GM23338 (cell line): Measurements from ENCODE around the gene PARL.

Experiments used
- CREB1 ChIP-seq: fragments of 250-450 bp; sonication (Bioruptor Pico); IDR thresholded peaks from 2 replicates; pipeline ENCODE4 v1.5.0; 2020; ENCODE audit warnings: low read depth, mild to moderate bottlenecking, moderate library complexity
- ETS1 ChIP-seq: IDR thresholded peaks from 2 replicates; pipeline ENCODE4 v1.6.1; 2016; ENCODE audit warnings: antibody characterized with exemption
- EZH2 ChIP-seq: fragments of 200-600 bp; sonication (generic); IDR thresholded peaks from one replicate; pipeline ENCODE4 v1.8.0; 2017; ENCODE audit warnings: antibody characterized with exemption, mild to moderate bottlenecking, low read depth; ENCODE audit not compliant: unreplicated experiment
- EZH2phosphoT487 ChIP-seq: fragments of 200-600 bp; sonication (generic); IDR thresholded peaks from one replicate; pipeline ENCODE4 v1.8.1; 2018; ENCODE audit warnings: antibody characterized with exemption; ENCODE audit not compliant: unreplicated experiment
- JUNB ChIP-seq: IDR thresholded peaks from one replicate; pipeline ENCODE4 v1.6.1; 2016; ENCODE audit warnings: antibody characterized with exemption; ENCODE audit not compliant: unreplicated experiment
- POLR2AphosphoS5 ChIP-seq: IDR thresholded peaks from 2 replicates; pipeline ENCODE4 v1.6.1; 2016; ENCODE audit warnings: antibody characterized with exemption, low read depth
- STAT1 ChIP-seq: IDR thresholded peaks from one replicate; pipeline ENCODE4 v1.6.1; 2016; ENCODE audit warnings: antibody characterized with exemption; ENCODE audit not compliant: unreplicated experiment
- ZNF114 ChIP-seq: fragments of 250-450 bp; sonication (Bioruptor Pico); IDR thresholded peaks from 2 replicates; pipeline ENCODE4 v1.5.0; 2020; ENCODE audit warnings: mild to moderate bottlenecking, moderate library complexity
- ZNF331 ChIP-seq: fragments of 250-450 bp; sonication (Bioruptor Pico); IDR thresholded peaks from 2 replicates; pipeline ENCODE4 v1.5.0; 2020; ENCODE audit warnings: low read depth, mild to moderate bottlenecking, moderate library complexity
- TF ChIP-seq, protein P1 (sequence below), 2 experiments: fragments of 200-600 bp in 1 of 2; sonication (generic) in 1 of 2; conservative IDR thresholded peaks; 2 replicates each; pipeline versions ENCODE4 v1.5.1 to v1.6.1; 2016 to 2017; ENCODE audit warnings: antibody characterized with exemption in 2 of 2, low read depth in 2 of 2, mild to moderate bottlenecking in 2 of 2, moderate library complexity in 1 of 2
- TF ChIP-seq, protein P2 (sequence below): IDR thresholded peaks from one replicate; pipeline ENCODE4 v1.6.1; 2018; ENCODE audit warnings: antibody characterized with exemption; ENCODE audit not compliant: unreplicated experiment
- TF ChIP-seq, protein P3 (sequence below): fragments of 250-450 bp; sonication (Bioruptor Pico); IDR thresholded peaks from 2 replicates; pipeline ENCODE4 v1.5.0; 2020; ENCODE audit warnings: mild to moderate bottlenecking, moderate library complexity

DNA sequence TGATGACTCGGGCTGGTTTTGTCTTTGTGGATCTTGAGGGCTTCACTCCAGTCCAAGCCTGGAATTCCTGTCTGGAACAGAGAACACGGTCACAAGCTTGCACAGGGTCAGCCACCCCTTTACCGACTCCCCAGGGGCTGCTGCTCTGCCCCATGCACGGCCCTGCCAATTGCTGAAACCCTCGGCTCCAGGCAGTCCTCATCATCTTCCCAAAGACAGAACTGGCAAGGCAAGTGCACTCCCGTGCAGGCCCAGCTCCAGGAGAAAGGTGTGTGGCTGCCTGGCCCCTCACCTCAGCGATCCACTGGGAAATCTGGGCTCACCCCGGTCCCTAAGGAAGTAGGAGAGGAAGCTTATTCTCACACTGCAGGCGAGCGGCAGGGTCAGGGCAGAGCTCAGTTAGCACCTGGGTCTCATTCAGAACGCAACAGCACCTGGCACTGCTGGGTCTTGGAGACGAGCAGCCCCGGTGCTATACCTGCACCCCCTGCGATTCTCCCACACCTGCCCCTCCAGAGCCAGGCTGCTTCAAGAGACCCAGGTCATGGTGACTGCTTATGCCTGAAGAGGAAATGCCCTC lies 66.5 kb downstream of the PARL start:
- TF ChIP-seq, protein P1, sequence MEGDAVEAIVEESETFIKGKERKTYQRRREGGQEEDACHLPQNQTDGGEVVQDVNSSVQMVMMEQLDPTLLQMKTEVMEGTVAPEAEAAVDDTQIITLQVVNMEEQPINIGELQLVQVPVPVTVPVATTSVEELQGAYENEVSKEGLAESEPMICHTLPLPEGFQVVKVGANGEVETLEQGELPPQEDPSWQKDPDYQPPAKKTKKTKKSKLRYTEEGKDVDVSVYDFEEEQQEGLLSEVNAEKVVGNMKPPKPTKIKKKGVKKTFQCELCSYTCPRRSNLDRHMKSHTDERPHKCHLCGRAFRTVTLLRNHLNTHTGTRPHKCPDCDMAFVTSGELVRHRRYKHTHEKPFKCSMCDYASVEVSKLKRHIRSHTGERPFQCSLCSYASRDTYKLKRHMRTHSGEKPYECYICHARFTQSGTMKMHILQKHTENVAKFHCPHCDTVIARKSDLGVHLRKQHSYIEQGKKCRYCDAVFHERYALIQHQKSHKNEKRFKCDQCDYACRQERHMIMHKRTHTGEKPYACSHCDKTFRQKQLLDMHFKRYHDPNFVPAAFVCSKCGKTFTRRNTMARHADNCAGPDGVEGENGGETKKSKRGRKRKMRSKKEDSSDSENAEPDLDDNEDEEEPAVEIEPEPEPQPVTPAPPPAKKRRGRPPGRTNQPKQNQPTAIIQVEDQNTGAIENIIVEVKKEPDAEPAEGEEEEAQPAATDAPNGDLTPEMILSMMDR (conservative IDR thresholded peaks at IDR 0.05; ENCODE audit: low read depth in 2 of 2) = no peak
- no peak for TF ChIP-seq POLR2AphosphoS5
- no peak for TF ChIP-seq STAT1
- TF ChIP-seq, protein P2, sequence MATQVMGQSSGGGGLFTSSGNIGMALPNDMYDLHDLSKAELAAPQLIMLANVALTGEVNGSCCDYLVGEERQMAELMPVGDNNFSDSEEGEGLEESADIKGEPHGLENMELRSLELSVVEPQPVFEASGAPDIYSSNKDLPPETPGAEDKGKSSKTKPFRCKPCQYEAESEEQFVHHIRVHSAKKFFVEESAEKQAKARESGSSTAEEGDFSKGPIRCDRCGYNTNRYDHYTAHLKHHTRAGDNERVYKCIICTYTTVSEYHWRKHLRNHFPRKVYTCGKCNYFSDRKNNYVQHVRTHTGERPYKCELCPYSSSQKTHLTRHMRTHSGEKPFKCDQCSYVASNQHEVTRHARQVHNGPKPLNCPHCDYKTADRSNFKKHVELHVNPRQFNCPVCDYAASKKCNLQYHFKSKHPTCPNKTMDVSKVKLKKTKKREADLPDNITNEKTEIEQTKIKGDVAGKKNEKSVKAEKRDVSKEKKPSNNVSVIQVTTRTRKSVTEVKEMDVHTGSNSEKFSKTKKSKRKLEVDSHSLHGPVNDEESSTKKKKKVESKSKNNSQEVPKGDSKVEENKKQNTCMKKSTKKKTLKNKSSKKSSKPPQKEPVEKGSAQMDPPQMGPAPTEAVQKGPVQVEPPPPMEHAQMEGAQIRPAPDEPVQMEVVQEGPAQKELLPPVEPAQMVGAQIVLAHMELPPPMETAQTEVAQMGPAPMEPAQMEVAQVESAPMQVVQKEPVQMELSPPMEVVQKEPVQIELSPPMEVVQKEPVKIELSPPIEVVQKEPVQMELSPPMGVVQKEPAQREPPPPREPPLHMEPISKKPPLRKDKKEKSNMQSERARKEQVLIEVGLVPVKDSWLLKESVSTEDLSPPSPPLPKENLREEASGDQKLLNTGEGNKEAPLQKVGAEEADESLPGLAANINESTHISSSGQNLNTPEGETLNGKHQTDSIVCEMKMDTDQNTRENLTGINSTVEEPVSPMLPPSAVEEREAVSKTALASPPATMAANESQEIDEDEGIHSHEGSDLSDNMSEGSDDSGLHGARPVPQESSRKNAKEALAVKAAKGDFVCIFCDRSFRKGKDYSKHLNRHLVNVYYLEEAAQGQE = no peak
- TF ChIP-seq EZH2phosphoT487 = no peak
- TF ChIP-seq JUNB = no peak
- no peak for TF ChIP-seq ZNF331 (CRISPR knock-in tag)
- TF ChIP-seq CREB1 (CRISPR knock-in tag) = no peak
- TF ChIP-seq EZH2 = no peak
- TF ChIP-seq ETS1 = no peak
- no peak for TF ChIP-seq ZNF114 (CRISPR knock-in tag)
- TF ChIP-seq, protein P3, sequence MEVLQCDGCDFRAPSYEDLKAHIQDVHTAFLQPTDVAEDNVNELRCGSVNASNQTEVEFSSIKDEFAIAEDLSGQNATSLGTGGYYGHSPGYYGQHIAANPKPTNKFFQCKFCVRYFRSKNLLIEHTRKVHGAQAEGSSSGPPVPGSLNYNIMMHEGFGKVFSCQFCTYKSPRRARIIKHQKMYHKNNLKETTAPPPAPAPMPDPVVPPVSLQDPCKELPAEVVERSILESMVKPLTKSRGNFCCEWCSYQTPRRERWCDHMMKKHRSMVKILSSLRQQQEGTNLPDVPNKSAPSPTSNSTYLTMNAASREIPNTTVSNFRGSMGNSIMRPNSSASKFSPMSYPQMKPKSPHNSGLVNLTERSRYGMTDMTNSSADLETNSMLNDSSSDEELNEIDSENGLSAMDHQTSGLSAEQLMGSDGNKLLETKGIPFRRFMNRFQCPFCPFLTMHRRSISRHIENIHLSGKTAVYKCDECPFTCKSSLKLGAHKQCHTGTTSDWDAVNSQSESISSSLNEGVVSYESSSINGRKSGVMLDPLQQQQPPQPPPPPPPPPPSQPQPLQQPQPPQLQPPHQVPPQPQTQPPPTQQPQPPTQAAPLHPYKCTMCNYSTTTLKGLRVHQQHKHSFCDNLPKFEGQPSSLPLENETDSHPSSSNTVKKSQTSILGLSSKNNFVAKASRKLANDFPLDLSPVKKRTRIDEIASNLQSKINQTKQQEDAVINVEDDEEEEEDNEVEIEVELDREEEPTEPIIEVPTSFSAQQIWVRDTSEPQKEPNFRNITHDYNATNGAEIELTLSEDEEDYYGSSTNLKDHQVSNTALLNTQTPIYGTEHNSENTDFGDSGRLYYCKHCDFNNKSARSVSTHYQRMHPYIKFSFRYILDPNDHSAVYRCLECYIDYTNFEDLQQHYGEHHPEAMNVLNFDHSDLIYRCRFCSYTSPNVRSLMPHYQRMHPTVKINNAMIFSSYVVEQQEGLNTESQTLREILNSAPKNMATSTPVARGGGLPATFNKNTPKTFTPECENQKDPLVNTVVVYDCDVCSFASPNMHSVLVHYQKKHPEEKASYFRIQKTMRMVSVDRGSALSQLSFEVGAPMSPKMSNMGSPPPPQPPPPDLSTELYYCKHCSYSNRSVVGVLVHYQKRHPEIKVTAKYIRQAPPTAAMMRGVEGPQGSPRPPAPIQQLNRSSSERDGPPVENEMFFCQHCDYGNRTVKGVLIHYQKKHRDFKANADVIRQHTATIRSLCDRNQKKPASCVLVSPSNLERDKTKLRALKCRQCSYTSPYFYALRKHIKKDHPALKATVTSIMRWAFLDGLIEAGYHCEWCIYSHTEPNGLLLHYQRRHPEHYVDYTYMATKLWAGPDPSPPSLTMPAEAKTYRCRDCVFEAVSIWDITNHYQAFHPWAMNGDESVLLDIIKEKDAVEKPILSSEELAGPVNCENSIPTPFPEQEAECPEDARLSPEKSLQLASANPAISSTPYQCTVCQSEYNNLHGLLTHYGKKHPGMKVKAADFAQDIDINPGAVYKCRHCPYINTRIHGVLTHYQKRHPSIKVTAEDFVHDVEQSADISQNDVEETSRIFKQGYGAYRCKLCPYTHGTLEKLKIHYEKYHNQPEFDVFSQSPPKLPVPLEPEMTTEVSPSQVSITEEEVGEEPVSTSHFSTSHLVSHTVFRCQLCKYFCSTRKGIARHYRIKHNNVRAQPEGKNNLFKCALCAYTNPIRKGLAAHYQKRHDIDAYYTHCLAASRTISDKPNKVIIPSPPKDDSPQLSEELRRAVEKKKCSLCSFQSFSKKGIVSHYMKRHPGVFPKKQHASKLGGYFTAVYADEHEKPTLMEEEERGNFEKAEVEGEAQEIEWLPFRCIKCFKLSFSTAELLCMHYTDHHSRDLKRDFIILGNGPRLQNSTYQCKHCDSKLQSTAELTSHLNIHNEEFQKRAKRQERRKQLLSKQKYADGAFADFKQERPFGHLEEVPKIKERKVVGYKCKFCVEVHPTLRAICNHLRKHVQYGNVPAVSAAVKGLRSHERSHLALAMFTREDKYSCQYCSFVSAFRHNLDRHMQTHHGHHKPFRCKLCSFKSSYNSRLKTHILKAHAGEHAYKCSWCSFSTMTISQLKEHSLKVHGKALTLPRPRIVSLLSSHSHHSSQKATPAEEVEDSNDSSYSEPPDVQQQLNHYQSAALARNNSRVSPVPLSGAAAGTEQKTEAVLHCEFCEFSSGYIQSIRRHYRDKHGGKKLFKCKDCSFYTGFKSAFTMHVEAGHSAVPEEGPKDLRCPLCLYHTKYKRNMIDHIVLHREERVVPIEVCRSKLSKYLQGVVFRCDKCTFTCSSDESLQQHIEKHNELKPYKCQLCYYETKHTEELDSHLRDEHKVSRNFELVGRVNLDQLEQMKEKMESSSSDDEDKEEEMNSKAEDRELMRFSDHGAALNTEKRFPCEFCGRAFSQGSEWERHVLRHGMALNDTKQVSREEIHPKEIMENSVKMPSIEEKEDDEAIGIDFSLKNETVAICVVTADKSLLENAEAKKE = no peak
